Thyroid gland (tissue), 4 donors: ENCODE data around the gene WWC2. TPM values are rescaled to one million over a fixed set of nuclear protein-coding genes. Genes with fewer than 3 reads are reported as not detected.

Experiments used
- DNase-seq, 2 donors: peaks; one replicate each; pipeline ENCODE4 v3.0.0-alpha.2; 2019
- H3K27ac ChIP-seq, 3 donors: fragments of 200-600 bp; sonication (generic); 1 replicate in 2 of 3; 2 replicates in 1 of 3; pipeline ENCODE4 v1.5.1; 2016 to 2019; ENCODE audit warnings: mild to moderate bottlenecking in 1 of 3, moderate library complexity in 1 of 3
- H3K27me3 ChIP-seq: fragments of 200-600 bp; sonication (generic); one replicate; pipeline ENCODE4 v1.5.1; 2019
- H3K36me3 ChIP-seq, 2 donors: fragments of 200-600 bp; sonication (generic); one replicate each; pipeline ENCODE4 v1.5.1; 2016 to 2019
- H3K4me1 ChIP-seq, 2 donors: fragments of 200-600 bp; sonication (generic); one replicate each; pipeline ENCODE4 v1.5.1; 2017 to 2019
- H3K4me3 ChIP-seq, 3 donors: fragments of 200-600 bp; sonication (generic); replicated peaks in 1 of 3; 1 replicate in 2 of 3; 2 replicates in 1 of 3; pipeline ENCODE4 v1.5.1; 2016; ENCODE audit warnings: mild to moderate bottlenecking in 1 of 3
- H3K9me3 ChIP-seq: fragments of 200-600 bp; sonication (generic); one replicate; pipeline ENCODE4 v1.5.1; 2017
- CTCF ChIP-seq, 6 experiments: fragments of 200-600 bp in 3 of 6; fragments of 450-650 bp in 3 of 6; sonication (generic) in 3 of 6; IDR thresholded peaks; one replicate each; pipeline ENCODE4 v1.5.1; 2016 to 2019; ENCODE audit warnings: antibody characterized with exemption in 6 of 6, mild to moderate bottlenecking in 2 of 6, inconsistent platforms in 1 of 6, moderate library complexity in 1 of 6
- POLR2A ChIP-seq, 2 donors: fragments of 450-650 bp; IDR thresholded peaks; one replicate each; pipeline ENCODE4 v1.6.1; 2017; ENCODE audit warnings: antibody characterized with exemption in 2 of 2, mild to moderate bottlenecking in 2 of 2, moderate library complexity in 1 of 2
- whole genome bisulfite sequencing, 2 donors: methylation state at CpG; one replicate each; pipeline ENCODE4 v1.1.5; 2017; 5-methylcytosine and 5-hydroxymethylcytosine counted together
- intact Hi-C: fragments of 100-400 bp; cut with DNase I; formaldehyde crosslinking; loops from one replicate; pipeline ENCODE4 v1.15.1; 2023
- total RNA-seq, 4 donors: library from RNA; depleted of rRNA; stranded (reverse); fragments of >200 nt; gene quantifications; one replicate each; pipeline ENCODE4 v1.2.3, GENCODE V29; 2016

The WWC2 gene
- total RNA-seq, 4 donors from 2014 or later: 44.6 to 87.4 (median 53.5) TPM

- no peak for DNase-seq
- no peaks in the 10 kb centered on the region for H3K36me3 ChIP-seq
- H3K27me3 ChIP-seq: no peaks in the 10 kb centered on the region
- H3K9me3 ChIP-seq: no peaks in the 10 kb centered on the region
- H3K27ac ChIP-seq: no peak overlapping the region
- H3K4me1 ChIP-seq: no peaks in the 10 kb centered on the region
- TF ChIP-seq POLR2A (IDR thresholded peaks at IDR 0.05): no peak
- TF ChIP-seq CTCF (IDR thresholded peaks at IDR 0.05): no peak
- 62 to 86% methylated on average over 2 of the region's 2 CpGs for WGBS, 2 donors
- intact Hi-C loops: no loop called here
- H3K4me3 ChIP-seq: no peak overlapping the region
These were observed 227.8 kb downstream of the WWC2 start for GRCh38 chr4:183326853-183327252.

- intact Hi-C loops: no loop called here
- no peak for TF ChIP-seq CTCF (IDR thresholded peaks at IDR 0.05)
- TF ChIP-seq POLR2A (IDR thresholded peaks at IDR 0.05): no peak
- H3K27me3 ChIP-seq: no peaks in the 10 kb centered on the region
- H3K4me1 ChIP-seq: no peaks in the 10 kb centered on the region
- WGBS, 2 donors: 87 to 93% methylated on average over 7 of the region's 7 CpGs
- DNase-seq: no peak
- no peaks in the 10 kb centered on the region for H3K9me3 ChIP-seq
- no peaks in the 10 kb centered on the region for H3K36me3 ChIP-seq
- no peak overlapping the region for H3K27ac ChIP-seq
- no peak overlapping the region for H3K4me3 ChIP-seq
These were observed 228.8 kb downstream of the WWC2 start for GRCh38 chr4:183327827-183328226.

GRCh38 chr4:183328832-183329231 lies 229.8 kb downstream of the WWC2 start:
- no peaks in the 10 kb centered on the region for H3K36me3 ChIP-seq
- DNase-seq: no peak
- no peaks in the 10 kb centered on the region for H3K4me1 ChIP-seq
- 35 to 37% methylated on average over 7 of the region's 7 CpGs for WGBS, 2 donors
- no peaks in the 10 kb centered on the region for H3K9me3 ChIP-seq
- no peak overlapping the region for H3K4me3 ChIP-seq
- TF ChIP-seq POLR2A (IDR thresholded peaks at IDR 0.05): no peak
- H3K27ac ChIP-seq: no peak overlapping the region
- no peaks in the 10 kb centered on the region for H3K27me3 ChIP-seq
- intact Hi-C loops: no loop called here

- no peak for DNase-seq
- TF ChIP-seq POLR2A (IDR thresholded peaks at IDR 0.05): no peak
- Histone ChIP-seq H3K9me3 (no peaks in the 10 kb centered on the region), H3K4me3 (no peak overlapping the region), H3K4me1 (no peaks in the 10 kb centered on the region), H3K27me3 (no peaks in the 10 kb centered on the region), H3K27ac (no peak overlapping the region), H3K36me3 (no peaks in the 10 kb centered on the region)
- intact Hi-C loops: no loop called here
- 93% methylated on average over 6 of the region's 6 CpGs for WGBS, 2 donors
These were observed 230.2 kb downstream of the WWC2 start for GRCh38 chr4:183329244-183329643.

- TF ChIP-seq POLR2A (IDR thresholded peaks at IDR 0.05) (no peak), CTCF (IDR thresholded peaks at IDR 0.05) (no peak)
- no peak overlapping the region for H3K27ac ChIP-seq
- intact Hi-C loops: no loop called here
- no peaks in the 10 kb centered on the region for H3K36me3 ChIP-seq
- no peak for DNase-seq
- no peaks in the 10 kb centered on the region for H3K4me1 ChIP-seq
- no peaks in the 10 kb centered on the region for H3K9me3 ChIP-seq
- H3K27me3 ChIP-seq: no peaks in the 10 kb centered on the region
- H3K4me3 ChIP-seq: no peak overlapping the region
- WGBS, 2 donors: 75 to 76% methylated on average over 10 of the region's 10 CpGs
These were observed 231.1 kb downstream of the WWC2 start for GRCh38 chr4:183329954-183330742.

GRCh38 chr4:183330841-183331240 lies 231.8 kb downstream of the WWC2 start:
- H3K36me3 ChIP-seq: no peaks in the 10 kb centered on the region
- H3K4me1 ChIP-seq: no peaks in the 10 kb centered on the region
- no peak for DNase-seq
- H3K27me3 ChIP-seq: no peaks in the 10 kb centered on the region
- TF ChIP-seq POLR2A (IDR thresholded peaks at IDR 0.05) (no peak), CTCF (IDR thresholded peaks at IDR 0.05) (no peak)
- no peak overlapping the region for H3K4me3 ChIP-seq
- H3K9me3 ChIP-seq: no peaks in the 10 kb centered on the region
- no peak overlapping the region for H3K27ac ChIP-seq
- 100% methylated on average over 2 of the region's 2 CpGs for WGBS, 2 donors
- intact Hi-C loops: no loop called here
